ENCODE data around the gene RGS7.
A peak's percentile ranks its signal among the peaks of the same experiment; 100 is the strongest.

The RGS7 gene

GRCh38 chr1:241356519-241357365, at the start of gene RGS7:
RGS7 (minus strand) TSS chr1:241357205.
- DNase-seq (ENCODE audit: low spot score), result peak; percentile 85

DNA sequence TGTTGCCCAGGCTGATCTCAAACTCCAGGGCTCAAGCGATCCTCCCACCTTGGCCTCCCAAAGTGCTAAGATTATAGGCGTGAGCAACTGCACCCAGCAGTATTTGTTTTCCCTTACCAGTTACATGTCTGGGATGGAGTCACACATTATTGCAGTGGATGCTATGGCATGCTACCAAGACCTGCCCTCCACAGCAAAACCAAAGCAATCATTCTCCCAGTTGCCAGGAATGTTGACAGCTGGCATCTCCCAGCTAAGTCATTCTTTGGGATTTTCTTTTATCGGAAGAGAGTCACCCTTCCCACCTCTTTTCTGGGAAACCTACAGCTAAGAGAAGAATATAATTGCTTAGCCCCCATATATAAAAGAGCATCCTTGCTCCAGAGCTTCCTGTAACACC, 49.4 kb upstream of the RGS7 start:
- DNase-seq (ENCODE audit: low spot score), result no peak

DNA sequence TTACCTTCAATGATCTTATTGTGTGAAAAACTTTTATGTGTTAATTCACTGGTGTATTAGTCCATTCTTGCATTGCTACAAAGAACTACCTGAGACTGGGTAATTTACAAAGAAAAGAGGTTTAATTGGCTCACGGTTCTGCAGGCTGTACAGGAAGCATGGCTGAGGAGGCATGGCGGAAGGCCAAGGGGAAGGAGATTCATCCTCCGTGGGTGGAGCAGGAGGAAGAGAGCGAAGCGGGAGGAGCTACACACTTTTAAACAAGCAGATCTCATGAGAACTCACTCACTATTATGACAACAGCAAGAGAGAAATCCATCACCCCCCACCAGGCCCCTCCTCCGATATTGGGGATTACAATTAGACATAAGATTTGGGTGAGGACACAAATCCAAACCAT, 44.2 kb upstream of the RGS7 start:
- DNase-seq (ENCODE audit: low spot score), result no peak

- no peak for DNase-seq (ENCODE audit: low spot score)
Observed at GRCh38 chr1:241396747-241397681, 40.0 kb upstream of the RGS7 start.

GRCh38 chr1:241391926-241392710, 35.1 kb upstream of the RGS7 start:
- DNase-seq (ENCODE audit: low spot score), result peak; percentile 25

DNA sequence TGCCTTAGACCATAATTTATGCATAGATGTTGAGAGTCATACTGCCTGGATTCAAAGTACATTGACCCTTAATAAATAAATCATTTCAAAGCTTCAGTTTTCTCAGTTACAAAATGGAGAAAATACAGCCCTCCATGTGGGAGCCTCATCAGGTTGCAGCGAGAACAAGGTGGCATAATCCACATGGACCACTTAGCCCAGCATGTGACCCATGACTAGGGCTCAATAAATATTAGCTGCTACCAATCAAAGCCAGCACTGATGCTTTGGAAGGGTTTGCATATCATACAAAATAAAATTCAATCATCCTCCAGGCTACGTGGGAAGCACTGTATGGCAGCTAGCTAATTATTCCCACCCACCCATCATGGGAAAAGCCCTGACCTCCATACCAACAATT, 33.5 kb upstream of the RGS7 start:
- no peak for DNase-seq (ENCODE audit: low spot score)

DNA sequence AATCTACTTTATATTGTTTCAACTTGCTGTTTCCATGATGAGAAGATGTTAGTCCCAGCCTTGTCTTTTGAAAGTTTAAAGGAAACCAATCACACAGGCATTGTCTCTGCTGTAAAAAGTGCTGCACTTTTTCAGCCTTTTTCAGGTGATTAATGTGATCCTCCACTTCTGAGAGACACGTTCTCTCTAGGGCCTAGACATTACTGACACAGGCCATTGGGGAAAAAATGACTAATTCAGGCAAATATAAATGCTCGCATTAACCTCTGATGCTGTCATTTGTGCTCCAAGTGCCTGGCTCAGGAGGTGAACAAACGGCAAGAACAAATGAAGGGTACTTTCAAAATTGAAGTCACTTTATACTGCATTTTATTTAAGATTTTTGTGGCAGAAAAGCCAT, 32.4 kb upstream of the RGS7 start:
- DNase-seq (ENCODE audit: low spot score), result no peak

GRCh38 chr1:241387216-241387615, 30.2 kb upstream of the RGS7 start:
- no peak for DNase-seq (ENCODE audit: low spot score)

DNA sequence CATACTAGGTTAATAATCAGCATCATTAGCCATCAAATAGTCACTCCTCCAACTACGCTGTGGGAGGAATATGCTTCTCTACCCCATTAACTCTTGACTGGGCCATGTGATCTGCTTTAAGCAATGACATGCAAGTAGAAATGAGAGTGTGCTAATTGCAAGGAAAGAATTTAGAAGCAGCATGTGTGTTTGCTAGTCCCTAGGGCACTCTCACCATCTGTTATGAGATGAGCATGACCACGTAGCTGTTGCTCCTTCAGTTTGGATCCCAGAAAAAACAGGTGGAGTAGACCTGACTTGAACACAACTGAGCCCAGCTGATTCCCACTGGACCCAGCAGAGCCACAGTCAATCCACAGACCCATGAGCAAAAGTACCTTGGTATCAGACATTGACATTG, 19.7 kb upstream of the RGS7 start:
- no peak for DNase-seq (ENCODE audit: low spot score)

DNA sequence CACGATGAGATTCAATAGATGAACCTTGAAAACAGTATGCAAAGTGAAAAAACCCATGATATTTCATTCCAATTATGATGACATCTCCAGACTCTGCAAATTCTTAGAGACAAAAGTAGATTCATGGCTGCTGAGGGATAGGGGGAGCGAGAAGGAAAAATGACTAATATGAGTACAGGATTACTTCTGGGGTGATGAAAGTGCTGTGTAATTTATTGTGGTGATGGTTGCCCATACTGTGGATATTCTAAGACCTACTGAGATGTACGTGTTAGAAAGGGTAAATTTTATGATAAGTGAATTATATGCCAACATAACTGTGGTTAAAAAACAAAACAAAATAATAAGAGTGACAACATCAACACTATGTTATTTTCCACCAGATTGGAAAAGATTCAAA, 18.9 kb upstream of the RGS7 start:
- DNase-seq (ENCODE audit: low spot score), result no peak

DNA sequence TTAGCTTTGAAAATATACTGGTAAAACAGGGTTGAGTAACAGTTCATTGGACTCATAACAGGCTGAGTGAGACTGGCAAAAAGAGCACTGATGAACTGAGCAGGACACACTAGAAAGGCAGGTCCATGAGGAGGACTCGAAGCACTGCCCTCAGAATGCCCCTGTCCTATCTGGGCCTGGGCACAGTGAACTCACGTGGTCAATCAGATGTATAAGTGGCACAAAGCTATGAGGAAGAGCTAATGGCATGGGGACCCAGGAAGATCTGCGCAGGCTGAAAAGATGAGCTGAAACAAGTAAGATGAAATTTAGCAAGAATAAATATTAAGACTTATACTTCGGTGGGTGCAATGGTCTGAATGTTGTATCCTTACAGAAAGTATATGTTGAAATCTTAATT, 9.2 kb upstream of the RGS7 start:
- DNase-seq (ENCODE audit: low spot score), result no peak

DNA sequence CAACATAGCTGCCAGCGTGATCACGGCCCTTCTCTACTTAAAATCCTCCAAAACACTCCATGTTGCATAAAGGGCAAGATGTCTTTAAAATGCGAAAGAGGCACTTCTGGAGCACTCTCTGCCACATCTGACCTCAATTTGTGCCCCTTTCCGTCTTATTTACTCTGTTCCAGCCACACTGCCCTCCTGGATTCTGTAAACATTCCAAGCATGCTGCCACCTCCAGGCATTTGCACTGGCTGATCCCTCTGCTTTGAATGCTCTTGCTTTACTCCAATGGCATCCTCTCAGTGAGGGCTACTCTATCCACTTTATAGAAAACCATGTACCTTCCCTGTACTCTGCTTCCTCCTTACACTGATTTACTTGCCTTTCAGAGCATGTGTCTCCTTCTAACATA, 5.3 kb upstream of the RGS7 start:
- no peak for DNase-seq (ENCODE audit: low spot score)

DNA sequence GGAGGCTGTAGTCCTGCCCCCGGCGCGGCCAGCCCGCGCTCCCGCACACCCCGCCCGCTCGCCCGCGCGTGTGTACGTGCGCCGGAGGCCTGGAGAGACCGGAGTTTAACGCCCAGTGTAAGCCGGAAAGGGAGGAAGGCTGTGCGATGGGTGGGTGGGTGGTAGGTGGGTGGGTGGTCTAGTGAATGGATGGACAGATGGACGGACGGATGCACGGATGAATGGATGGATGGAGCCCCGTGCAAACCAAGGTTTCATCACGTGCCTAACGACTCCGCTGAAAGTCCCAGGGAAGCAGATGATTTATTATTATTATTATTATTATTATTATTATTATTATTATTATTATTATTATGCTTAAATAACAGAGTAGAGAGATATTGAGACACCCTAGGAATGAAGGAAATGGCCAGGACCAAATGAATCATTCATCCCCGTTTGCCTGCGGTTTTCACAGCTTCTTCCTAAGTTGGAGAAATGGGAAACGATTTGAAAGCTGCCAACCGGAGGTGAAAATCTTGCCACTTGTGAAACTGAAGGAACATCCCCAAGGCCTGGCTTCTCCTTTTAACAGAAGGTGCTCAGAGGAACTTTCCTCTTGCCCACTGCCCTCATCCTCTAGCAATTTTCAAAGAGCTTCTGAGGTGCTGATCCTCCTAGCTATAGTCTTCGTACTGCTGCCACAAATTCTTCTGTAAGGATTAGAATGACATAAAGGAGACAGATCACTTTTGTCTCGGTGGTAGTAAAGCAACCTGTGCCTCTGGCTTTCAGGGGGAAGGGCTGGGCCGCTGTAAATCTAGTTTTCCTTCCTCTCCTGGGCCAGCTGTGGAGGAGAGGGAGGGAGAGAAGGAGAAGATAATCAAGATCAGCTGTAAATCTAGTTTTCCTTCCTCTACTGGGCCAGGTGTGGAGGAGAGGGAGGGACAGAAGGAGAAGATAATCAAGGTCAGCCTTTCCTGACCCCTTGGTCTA, 648 bp upstream of the RGS7 start:
- DNase-seq (ENCODE audit: low spot score), result no peak

- no peak for DNase-seq (ENCODE audit: low spot score)
Observed at GRCh38 chr1:241356187-241356518, 852 bp downstream of the RGS7 start.

DNA sequence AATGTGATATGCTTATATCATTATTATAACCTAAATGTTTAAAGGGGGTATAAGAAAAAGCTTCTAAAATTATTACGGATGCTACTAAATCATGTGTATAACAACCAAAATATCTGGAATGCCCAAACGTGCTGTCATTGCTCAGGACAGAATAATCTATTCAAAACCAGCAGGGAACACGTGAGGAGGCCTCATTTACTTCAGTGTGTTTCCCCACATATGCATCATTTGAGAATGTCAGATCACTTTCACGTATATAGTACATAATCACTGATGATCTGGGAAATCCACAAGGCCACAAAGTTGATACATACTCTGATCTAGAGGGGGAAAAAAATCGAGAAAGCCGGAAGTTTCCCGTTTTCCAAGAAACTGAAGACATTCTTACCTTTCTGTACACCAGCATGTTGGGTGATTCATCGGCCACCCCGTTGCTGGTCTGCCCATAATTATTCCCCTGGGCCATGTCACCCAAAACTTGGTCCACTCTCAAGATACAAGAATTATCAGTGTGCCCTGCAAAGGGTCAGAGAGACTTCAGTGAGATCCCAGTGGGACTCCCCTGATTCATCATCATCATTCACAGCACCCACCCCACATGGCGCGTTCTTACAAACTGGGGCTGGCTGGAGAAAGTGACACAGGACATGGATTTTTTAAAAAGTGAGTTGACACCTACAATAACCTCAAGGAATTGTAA, 1.5 kb downstream of the RGS7 start:
- no peak for DNase-seq (ENCODE audit: low spot score)

DNA sequence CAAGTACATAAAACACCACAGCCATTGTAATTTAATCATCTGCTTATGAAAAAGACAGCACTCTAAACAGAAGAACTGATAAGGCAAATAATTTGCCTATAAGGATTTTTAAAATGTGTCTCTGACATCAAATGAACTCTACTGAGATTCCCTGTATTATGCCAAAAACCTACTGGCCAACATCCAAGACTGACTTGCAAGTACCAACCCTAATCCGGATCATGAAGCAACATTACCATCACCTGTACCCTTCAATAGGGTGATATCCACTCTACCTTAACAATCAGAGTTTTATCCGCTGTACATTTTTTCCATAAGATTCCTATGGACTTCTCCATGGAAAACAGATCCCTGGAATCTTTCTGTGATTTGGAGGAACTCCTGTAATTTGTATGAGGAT, 4.6 kb downstream of the RGS7 start:
- DNase-seq (ENCODE audit: low spot score), result no peak

DNA sequence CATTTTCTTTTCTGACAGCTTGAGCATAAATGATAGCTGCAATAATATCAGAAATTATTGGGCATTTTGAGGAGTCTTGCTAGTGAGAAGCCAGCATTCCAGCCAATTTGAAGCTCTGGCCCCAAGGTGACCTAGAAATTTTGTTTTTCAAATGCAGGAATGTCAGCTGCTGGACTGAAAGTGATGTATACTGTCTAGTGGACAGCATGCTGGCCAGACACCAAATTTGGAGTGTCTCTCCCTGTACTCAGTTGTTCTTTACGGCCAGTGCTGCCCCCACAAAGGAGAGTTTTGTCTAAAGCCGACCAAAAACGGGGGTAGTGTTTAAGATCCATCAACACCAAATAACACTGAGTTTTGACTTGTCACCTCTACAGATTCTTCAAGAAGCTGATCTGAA, 5.2 kb downstream of the RGS7 start:
- no peak for DNase-seq (ENCODE audit: low spot score)

GRCh38 chr1:241343956-241344355, 13.0 kb downstream of the RGS7 start:
- no peak for DNase-seq (ENCODE audit: low spot score)

GRCh38 chr1:241336335-241336734, 20.7 kb downstream of the RGS7 start:
- DNase-seq (ENCODE audit: low spot score), result peak; percentile 51

DNA sequence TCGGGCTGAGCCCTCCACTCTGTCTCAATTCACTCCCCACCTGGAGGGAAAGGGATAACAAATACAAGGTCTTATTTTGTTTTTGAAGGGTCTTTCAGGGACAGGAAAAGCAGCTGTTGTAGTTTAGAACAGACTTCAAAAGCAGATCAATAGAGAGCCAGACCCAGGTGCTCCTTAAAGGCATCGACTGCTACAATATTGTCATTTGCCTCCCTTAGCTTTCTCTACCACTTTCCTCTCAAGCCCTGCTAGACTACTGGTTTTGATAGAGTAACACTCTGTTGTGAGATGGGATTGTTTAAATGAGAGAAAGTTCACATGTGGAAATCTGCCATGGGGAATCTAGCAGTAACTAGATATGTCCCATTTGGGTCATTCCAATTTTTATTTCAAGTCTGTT, 24.0 kb downstream of the RGS7 start:
- no peak for DNase-seq (ENCODE audit: low spot score)

GRCh38 chr1:241332037-241332409, 25.0 kb downstream of the RGS7 start:
- no peak for DNase-seq (ENCODE audit: low spot score)

Measured in hepatic stellate cell (primary cell).